Measurements from ENCODE around the gene CPM. TPM values are rescaled to one million over a fixed set of nuclear protein-coding genes. Genes with fewer than 3 reads are reported as not detected.

Gene CPM
- total and polyA plus RNA-seq, 10 of the 15 experiments (the other 5 are each of a cell fraction or from before 2014, with no cell fraction given), result 0.06 to 1.7 (median 0.41) TPM

GRCh38 chr12:68877583-68877982 lies 55.4 kb downstream of the CPM start:
- ChIA-PET SMC1A (ENCODE audit: uncharacterized antibody, unreplicated experiment) (no interaction called here), CTCF (interaction anchor here (0.7 to 1.2 kb wide), 2 partner anchors 193 to 602 kb away, joined by 3 read pairs; no protein-coding TSS in a partner anchor), POLR2A (no interaction called here), RAD21 (ENCODE audit: unreplicated experiment) (no interaction called here)
- Histone ChIP-seq H3K79me2 (ENCODE audit: control insufficient read depth, insufficient read depth, low read length) (no peaks in the 10 kb centered on the region), H2AFZ (ENCODE audit: control insufficient read depth, low read depth, low read length) (no peak overlapping the region), H3K36me3 (ENCODE audit: control insufficient read depth in 2 of 2, insufficient read depth in 2 of 2, low read length in 1 of 2) (no peaks in the 10 kb centered on the region), H3K4me2 (ENCODE audit: control insufficient read depth, insufficient read depth) (no peak overlapping the region), H3K9me3 (replicated peaks; ENCODE audit: control insufficient read depth, insufficient read depth, low read length) (no peaks in the 10 kb centered on the region), H3K9ac (ENCODE audit: control insufficient read depth, insufficient read depth, low read length) (no peak overlapping the region), H3K4me3 (no peak overlapping the region), H3K4me1 (ENCODE audit: control insufficient read depth, insufficient read depth, low read length) (no peaks in the 10 kb centered on the region), H4K20me1 (ENCODE audit: control insufficient read depth, insufficient read depth) (no peaks in the 10 kb centered on the region), H3K27ac (ENCODE audit: control insufficient read depth, insufficient read depth) (no peak overlapping the region), H3K27me3 (replicated peaks in 1 of 2; ENCODE audit: control insufficient read depth in 2 of 2, insufficient read depth in 2 of 2, low read length in 1 of 2) (no peaks in the 10 kb centered on the region)
- in situ Hi-C loops (cut with MboI) (no loop called here), intact Hi-C loops (cut with micrococcal nuclease; ENCODE audit: unreplicated experiment) (no loop called here)
- ATAC-seq (no peak), FAIRE-seq (no peak), DNase-seq (ENCODE audit: low read depth, low spot score) (no peak)
- BruUV-seq (replicated peaks), result no TSS peak
- TF ChIP-seq MLLT1 (IDR thresholded peaks at IDR 0.05), result no peak
- no peak for TF ChIP-seq POLR2AphosphoS5 (IDR thresholded peaks at IDR 0.05; ENCODE audit: low read length)
- no peak for TF ChIP-seq YY1 (IDR thresholded peaks at IDR 0.05; ENCODE audit: low read depth, low read length)
- TF ChIP-seq GATAD2B (conservative IDR thresholded peaks at IDR 0.05; ENCODE audit: low read depth), result no peak
- no peak for TF ChIP-seq HSF1 (IDR thresholded peaks at IDR 0.05; ENCODE audit: low read depth, low read length)
- no peak for TF ChIP-seq GABPA (IDR thresholded peaks at IDR 0.05; ENCODE audit: low read depth)
- TF ChIP-seq JUND (IDR thresholded peaks at IDR 0.05; ENCODE audit: low read depth, low read length), result no peak
- TF ChIP-seq SIX5 (IDR thresholded peaks at IDR 0.05; ENCODE audit: low read depth, low read length, severe bottlenecking), result no peak
- TF ChIP-seq, protein P1, sequence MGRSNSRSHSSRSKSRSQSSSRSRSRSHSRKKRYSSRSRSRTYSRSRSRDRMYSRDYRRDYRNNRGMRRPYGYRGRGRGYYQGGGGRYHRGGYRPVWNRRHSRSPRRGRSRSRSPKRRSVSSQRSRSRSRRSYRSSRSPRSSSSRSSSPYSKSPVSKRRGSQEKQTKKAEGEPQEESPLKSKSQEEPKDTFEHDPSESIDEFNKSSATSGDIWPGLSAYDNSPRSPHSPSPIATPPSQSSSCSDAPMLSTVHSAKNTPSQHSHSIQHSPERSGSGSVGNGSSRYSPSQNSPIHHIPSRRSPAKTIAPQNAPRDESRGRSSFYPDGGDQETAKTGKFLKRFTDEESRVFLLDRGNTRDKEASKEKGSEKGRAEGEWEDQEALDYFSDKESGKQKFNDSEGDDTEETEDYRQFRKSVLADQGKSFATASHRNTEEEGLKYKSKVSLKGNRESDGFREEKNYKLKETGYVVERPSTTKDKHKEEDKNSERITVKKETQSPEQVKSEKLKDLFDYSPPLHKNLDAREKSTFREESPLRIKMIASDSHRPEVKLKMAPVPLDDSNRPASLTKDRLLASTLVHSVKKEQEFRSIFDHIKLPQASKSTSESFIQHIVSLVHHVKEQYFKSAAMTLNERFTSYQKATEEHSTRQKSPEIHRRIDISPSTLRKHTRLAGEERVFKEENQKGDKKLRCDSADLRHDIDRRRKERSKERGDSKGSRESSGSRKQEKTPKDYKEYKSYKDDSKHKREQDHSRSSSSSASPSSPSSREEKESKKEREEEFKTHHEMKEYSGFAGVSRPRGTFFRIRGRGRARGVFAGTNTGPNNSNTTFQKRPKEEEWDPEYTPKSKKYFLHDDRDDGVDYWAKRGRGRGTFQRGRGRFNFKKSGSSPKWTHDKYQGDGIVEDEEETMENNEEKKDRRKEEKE (IDR thresholded peaks at IDR 0.05), result no peak
- TF ChIP-seq CUX1 (IDR thresholded peaks at IDR 0.05; ENCODE audit: insufficient replicate concordance, low read depth, low read length), result no peak
- 68% methylated on average over 4 of the region's 4 CpGs for WGBS (ENCODE audit: insufficient coverage, insufficient replicate concordance, low lambda C conversion rate, missing lambda C conversion rate)

Measured in GM12878 (cell line).